HepG2 (cell line): ENCODE data around the gene FAT2. TPM values are rescaled to one million over a fixed set of nuclear protein-coding genes. Genes with fewer than 3 reads are reported as not detected.

Source experiments
- ATAC-seq: fragments of 200-7000 bp; cut with Tn5 transposase; 3 replicates; pipeline ENCODE4 v1.9.1; 2020; ENCODE audit warnings: mild to moderate bottlenecking, moderate library complexity
- BruUV-seq: library from RNA; stranded (reverse); fragments of 400-500 nt; replicated peaks from 2 replicates; lab custom pipeline; 2021; lab: Mats Ljungman, UMichigan
- CTCF ChIA-PET: fragments of 300-600 bp; formaldehyde crosslinking; extraction: SDS; loops from one replicate; lab custom pipeline; 2021; ENCODE audit warnings: low total read pairs, inconsistent platforms, low intra/inter-chr PET ratio; lab: Yijun Ruan, JAX
- POLR2A ChIA-PET: fragments of 350-600 bp; sonication (Branson Sonifier 250); formaldehyde crosslinking; loops from one replicate; lab custom pipeline; 2020; ENCODE audit warnings: antibody characterized with exemption, inconsistent platforms; lab: Yijun Ruan, JAX
- DNase-seq: peaks from one replicate; pipeline ENCODE4 v3.0.0-alpha.2; 2015; ENCODE audit warnings: low spot score
- FAIRE-seq: peaks from 3 replicates; lab custom pipeline; 2011; peaks lifted over from hg19 to GRCh38; lab: Jason Lieb, UNC
- H2AFZ ChIP-seq: one replicate; pipeline ENCODE4 v1.6.1; 2011; ENCODE audit warnings: low read length, inconsistent platforms
- H3K27ac ChIP-seq: fragments of 300-600 bp; 3 replicates; pipeline ENCODE4 v1.8.0; 2011; ENCODE audit warnings: mixed run types, mild to moderate bottlenecking, mixed read lengths, low read length, inconsistent platforms; ENCODE audit not compliant: insufficient read depth; ENCODE audit errors: extremely low read length
- H3K27me3 ChIP-seq, 2 experiments: fragments of 200-600 bp in 1 of 2; 2 replicates in 1 of 2; 3 replicates in 1 of 2; pipeline versions ENCODE4 v1.6.0 to v1.8.0; 2011; ENCODE audit warnings: low read length in 2 of 2, mild to moderate bottlenecking in 2 of 2, moderate library complexity in 2 of 2, inconsistent platforms in 1 of 2; ENCODE audit not compliant: insufficient read depth in 2 of 2, control insufficient read depth in 1 of 2
- H3K36me3 ChIP-seq, 2 experiments: fragments of 200-600 bp in 1 of 2; replicated peaks in 1 of 2; 2 replicates in 1 of 2; 3 replicates in 1 of 2; pipeline versions ENCODE4 v1.5.1 to v1.8.0; 2011; ENCODE audit warnings: low read length in 2 of 2, inconsistent platforms in 1 of 2; ENCODE audit not compliant: insufficient read depth in 2 of 2, control insufficient read depth in 1 of 2
- H3K4me1 ChIP-seq: 2 replicates; pipeline ENCODE4 v1.5.1; 2012; ENCODE audit warnings: low read length, inconsistent platforms; ENCODE audit not compliant: insufficient read depth
- H3K4me2 ChIP-seq: 2 replicates; pipeline ENCODE4 v1.6.0; 2011; ENCODE audit warnings: low read depth, low read length, inconsistent platforms
- H3K4me3 ChIP-seq, 3 experiments: fragments of 200-600 bp in 1 of 3; sonication (generic), shearing (Covaris generic) in 1 of 3; replicated peaks in 1 of 3; 2 replicates each; pipeline ENCODE4 v1.5.1; 2011 to 2016; ENCODE audit warnings: low read length in 3 of 3, inconsistent platforms in 2 of 3, low read depth in 2 of 3, mild to moderate bottlenecking in 2 of 3, control low read depth in 1 of 3, mixed read lengths in 1 of 3; ENCODE audit not compliant: insufficient read depth in 1 of 3
- H3K79me2 ChIP-seq: one replicate; pipeline ENCODE4 v1.6.1; 2011; ENCODE audit warnings: low read length, inconsistent platforms; ENCODE audit not compliant: insufficient read depth
- H3K9ac ChIP-seq: 2 replicates; pipeline ENCODE4 v1.6.0; 2011; ENCODE audit warnings: mild to moderate bottlenecking, low read depth, low read length, inconsistent platforms; ENCODE audit not compliant: insufficient read depth
- H3K9me3 ChIP-seq: 2 replicates; pipeline ENCODE4 v1.5.1; 2012; ENCODE audit warnings: mild to moderate bottlenecking, low read length
- H4K20me1 ChIP-seq: 2 replicates; pipeline ENCODE4 v1.6.0; 2011; ENCODE audit warnings: inconsistent platforms, mild to moderate bottlenecking, low read length, moderate library complexity; ENCODE audit not compliant: insufficient read depth
- FOXA1 ChIP-seq, 2 experiments: fragments of 450-650 bp in 1 of 2; sonication (generic) in 1 of 2; formaldehyde crosslinking in 1 of 2; IDR thresholded peaks; 2 replicates each; pipeline versions ENCODE4 v1.4.0 to v1.6.1; 2016 to 2020; ENCODE audit warnings: missing genetic modification reagents in 1 of 2
- GMEB1 ChIP-seq: sonication (generic); formaldehyde crosslinking; IDR thresholded peaks from 2 replicates; pipeline ENCODE4 v1.5.1; 2020; ENCODE audit warnings: missing genetic modification reagents, mild to moderate bottlenecking, borderline replicate concordance
- KLF9 ChIP-seq: IDR thresholded peaks from 2 replicates; pipeline ENCODE4 v1.6.1; 2016; ENCODE audit warnings: low read depth
- MXI1 ChIP-seq: IDR thresholded peaks from 3 replicates; pipeline ENCODE4 v1.6.1; 2012; ENCODE audit warnings: low read depth, low read length, inconsistent platforms, borderline replicate concordance
- NKX3-1 ChIP-seq: sonication (generic); formaldehyde crosslinking; IDR thresholded peaks from 2 replicates; pipeline ENCODE4 v1.5.0; 2020; ENCODE audit warnings: missing genetic modification reagents
- SOX13 ChIP-seq, 3 experiments: fragments of 450-650 bp in 1 of 3; sonication (generic) in 1 of 3; formaldehyde crosslinking in 1 of 3; IDR thresholded peaks in 2 of 3; conservative IDR thresholded peaks in 1 of 3; 2 replicates each; pipeline versions ENCODE4 v1.5.0 to v1.6.1; 2016 to 2020; ENCODE audit warnings: antibody characterized with exemption in 1 of 3, mild to moderate bottlenecking in 1 of 3, missing compliant biosample characterization in 1 of 3, missing genetic modification reagents in 1 of 3, moderate library complexity in 1 of 3
- ZBTB8A ChIP-seq: sonication (generic); formaldehyde crosslinking; IDR thresholded peaks from 2 replicates; pipeline ENCODE4 v1.4.0; 2020; ENCODE audit warnings: mild to moderate bottlenecking, low read depth, missing genetic modification reagents, borderline replicate concordance
- ZNF205 ChIP-seq: IDR thresholded peaks from 2 replicates; pipeline ENCODE4 v1.6.1; 2018; ENCODE audit warnings: missing biosample characterization, missing genetic modification reagents
- ZNF441 ChIP-seq: sonication (generic); formaldehyde crosslinking; IDR thresholded peaks from 2 replicates; pipeline ENCODE4 v1.7.0; 2021; ENCODE audit warnings: missing genetic modification reagents, borderline replicate concordance
- ZNF704 ChIP-seq: sonication (generic); formaldehyde crosslinking; IDR thresholded peaks from 2 replicates; pipeline ENCODE4 v1.8.1; 2023; ENCODE audit warnings: mild to moderate bottlenecking, inconsistent platforms, moderate library complexity, missing genetic modification reagents, borderline replicate concordance
- ZNF781 ChIP-seq: sonication (generic); formaldehyde crosslinking; IDR thresholded peaks from 2 replicates; pipeline ENCODE4 v1.5.1; 2020; ENCODE audit warnings: borderline replicate concordance, mild to moderate bottlenecking, missing genetic modification reagents; ENCODE audit errors: not compliant biosample characterization
- WGBS: methylation state at CpG from one replicate; pipeline ENCODE4 v1.1.6; 2017; ENCODE audit warnings: low lambda C conversion rate; 5-methylcytosine and 5-hydroxymethylcytosine counted together
- in situ Hi-C: cut with HindIII; loops from 2 replicates; pipeline ENCODE4 v1.10.0; 2017; ENCODE audit warnings: low pct_unique_long_range_greater_than_20kb; ENCODE audit not compliant: extremely low pct_ligation_motif_present
- intact Hi-C: fragments of 100-400 bp; cut with micrococcal nuclease; formaldehyde crosslinking; loops from one replicate; pipeline ENCODE4 v1.10.0; 2022; ENCODE audit not compliant: unreplicated experiment
- polyA plus RNA-seq, 8 experiments: library from polyadenylated mRNA; depleted of rRNA in 3 of 8; stranded (reverse) in 7 of 8; unstranded in 1 of 8; fragments of >200 nt; fragmentation: Illumina TruSeq in 4 of 8; extraction: Trizol in 4 of 8; gene quantifications; 2 replicates each; pipeline versions ENCODE4 v1.2.1 to v1.2.3, GENCODE V29; 2011 to 2016; ENCODE audit warnings: low read depth in 4 of 8, missing spikeins in 1 of 8, mixed read lengths in 1 of 8; ENCODE audit not compliant: insufficient read depth in 1 of 8
- total RNA-seq, 5 experiments: library from RNA; depleted of rRNA; stranded (reverse); fragments of >200 nt; fragmentation: Illumina TruSeq; extraction: Trizol; gene quantifications; 2 replicates each; pipeline ENCODE4 v1.2.3, GENCODE V29; 2016; ENCODE audit warnings: low read depth in 1 of 5

Gene FAT2
- total and polyA plus RNA-seq, 2 of the 13 experiments (the other 11 are each of a cell fraction or from before 2014, with no cell fraction given), result not detected

- ATAC-seq (no peak), DNase-seq (no peak), FAIRE-seq (no peak)
- no peak overlapping the region for H3K9ac ChIP-seq
- CTCF ChIA-PET, result no interaction called here
- H3K27me3 ChIP-seq, result no peaks in the 10 kb centered on the region
- 1% methylated on average over 4 of the region's 4 CpGs for WGBS
- in situ Hi-C loops, result no loop called here
- H3K36me3 ChIP-seq, result no peaks in the 10 kb centered on the region
- no peak overlapping the region for H3K27ac ChIP-seq
- BruUV-seq, result no TSS peak
- no peak overlapping the region for H3K4me3 ChIP-seq
- no peaks in the 10 kb centered on the region for H3K9me3 ChIP-seq
- 0 out of 2 replicates have a peak, but pooled peaks cover 4% of the 10 kb centered on the region for H3K4me1 ChIP-seq
- TF ChIP-seq MXI1 (no peak), GMEB1 (CRISPR knock-in tag) (no peak), NKX3-1 (CRISPR knock-in tag) (no peak)
- POLR2A ChIA-PET, result no interaction called here
- intact Hi-C loops, result no loop called here
- H4K20me1 ChIP-seq, result no peaks in the 10 kb centered on the region
- no peak overlapping the region for H2AFZ ChIP-seq
- H3K79me2 ChIP-seq, result no peaks in the 10 kb centered on the region
- H3K4me2 ChIP-seq, result no peak overlapping the region
Measured at GRCh38 chr5:151547364-151547763, 43.8 kb downstream of the FAT2 start.

- Histone ChIP-seq H2AFZ (no peak overlapping the region), H3K27me3 (no peaks in the 10 kb centered on the region), H3K36me3 (no peaks in the 10 kb centered on the region), H3K27ac (no peak overlapping the region), H3K4me3 (no peak overlapping the region), H3K79me2 (no peaks in the 10 kb centered on the region), H3K9me3 (no peaks in the 10 kb centered on the region), H3K4me1 (no peaks in the 10 kb centered on the region), H3K9ac (no peak overlapping the region), H3K4me2 (no peak overlapping the region), H4K20me1 (no peaks in the 10 kb centered on the region)
- in situ Hi-C loops (no loop called here), intact Hi-C loops (no loop called here)
- ChIA-PET POLR2A (no interaction called here), CTCF (no interaction called here)
- TF ChIP-seq SOX13 (IDR thresholded peaks at IDR 0.05) (no peak), SOX13 (CRISPR knock-in tag; conservative IDR thresholded peaks at IDR 0.05 in 1 of 2, IDR thresholded peaks at IDR 0.05 in 1 of 2) (no peak), FOXA1 (IDR thresholded peaks at IDR 0.05) (no peak), FOXA1 (CRISPR knock-in tag; IDR thresholded peaks at IDR 0.05) (no peak), ZNF781 (CRISPR knock-in tag) (no peak), ZNF205 (CRISPR knock-in tag) (no peak), ZBTB8A (CRISPR knock-in tag) (no peak), ZNF441 (CRISPR knock-in tag) (no peak), KLF9 (CRISPR knock-in tag) (no peak), ZNF704 (CRISPR knock-in tag) (no peak)
- 8% methylated on average over 2 of the region's 2 CpGs for WGBS
- FAIRE-seq, result no peak
- DNase-seq, result no peak
- ATAC-seq, result no peak
- BruUV-seq, result no TSS peak
Measured at GRCh38 chr5:151541571-151541970, 49.6 kb downstream of the FAT2 start.
